Parathyroid adenoma (tissue), 2 donors: Measurements from ENCODE around the gene PRKCE.

Source experiments
- H2AFZ ChIP-seq: fragments of 300-600 bp; sonication (generic); one replicate; pipeline ENCODE4 v1.7.0; 2017; ENCODE audit warnings: antibody characterized with exemption, mild to moderate bottlenecking
- H3K27ac ChIP-seq: fragments of 300-600 bp; sonication (generic); one replicate; pipeline ENCODE4 v1.7.0; 2017
- H3K27me3 ChIP-seq: fragments of 300-600 bp; sonication (generic); one replicate; pipeline ENCODE4 v1.7.0; 2017; ENCODE audit warnings: low read length; ENCODE audit not compliant: control insufficient read depth, insufficient read depth
- H3K36me3 ChIP-seq: fragments of 300-600 bp; sonication (generic); one replicate; pipeline ENCODE4 v1.7.0; 2017; ENCODE audit warnings: low read length; ENCODE audit not compliant: control insufficient read depth, insufficient read depth
- H3K4me1 ChIP-seq: fragments of 300-600 bp; sonication (generic); one replicate; pipeline ENCODE4 v1.7.0; 2017; ENCODE audit warnings: control low read depth
- H3K4me2 ChIP-seq: fragments of 300-600 bp; sonication (generic); one replicate; pipeline ENCODE4 v1.7.0; 2017; ENCODE audit warnings: low read length
- H3K4me3 ChIP-seq: fragments of 300-600 bp; sonication (generic); one replicate; pipeline ENCODE4 v1.7.0; 2017; ENCODE audit warnings: low read depth, low read length
- H3K79me2 ChIP-seq: fragments of 300-600 bp; sonication (generic); one replicate; pipeline ENCODE4 v1.7.0; 2017; ENCODE audit warnings: control low read depth
- H3K9ac ChIP-seq: fragments of 300-600 bp; sonication (generic); one replicate; pipeline ENCODE4 v1.7.0; 2017; ENCODE audit warnings: mild to moderate bottlenecking
- H3K9me3 ChIP-seq: fragments of 300-600 bp; sonication (generic); one replicate; pipeline ENCODE4 v1.7.0; 2017; ENCODE audit warnings: low read length; ENCODE audit not compliant: control insufficient read depth
- CTCF ChIP-seq: fragments of 300-600 bp; sonication (generic); IDR thresholded peaks from one replicate; pipeline ENCODE4 v1.7.0; 2017; ENCODE audit warnings: antibody characterized with exemption, mild to moderate bottlenecking
- donor health status: primary hyperparathyroidism.

PRKCE gene

GRCh38 chr2:46026431-46026830 is 375.0 kb downstream of the PRKCE start:
- no peak for TF ChIP-seq CTCF

GRCh38 chr2:46029332-46029811 is 377.9 kb downstream of the PRKCE start:
- Histone ChIP-seq H3K4me2 (no peak overlapping the region), H3K9me3 (no peaks in the 10 kb centered on the region), H3K4me1 (no peaks in the 10 kb centered on the region), H3K27ac (peak overlapping the region; percentile 37), H2AFZ (no peak overlapping the region), H3K4me3 (no peak overlapping the region), H3K79me2 (peaks cover 9% of the 10 kb centered on the region), H3K27me3 (no peaks in the 10 kb centered on the region), H3K9ac (no peak overlapping the region), H3K36me3 (no peaks in the 10 kb centered on the region)
- no peak for TF ChIP-seq CTCF

More at GRCh38 chr2:46026431-46026830, 375.0 kb downstream of the PRKCE start:
- no peaks in the 10 kb centered on the region for H3K36me3 ChIP-seq
- H3K9me3 ChIP-seq = no peaks in the 10 kb centered on the region
- H3K27me3 ChIP-seq = no peaks in the 10 kb centered on the region
- no peak overlapping the region for H3K9ac ChIP-seq
- peaks cover 9% of the 10 kb centered on the region for H3K79me2 ChIP-seq
- H3K4me1 ChIP-seq = no peaks in the 10 kb centered on the region
- no peak overlapping the region for H3K4me3 ChIP-seq
- H3K4me2 ChIP-seq = no peak overlapping the region
- H3K27ac ChIP-seq = no peak overlapping the region
- no peak overlapping the region for H2AFZ ChIP-seq

- H3K4me3 ChIP-seq = no peak overlapping the region
- no peak overlapping the region for H2AFZ ChIP-seq
- no peaks in the 10 kb centered on the region for H3K4me1 ChIP-seq
- H3K9me3 ChIP-seq = no peaks in the 10 kb centered on the region
- peaks cover 11% of the 10 kb centered on the region for H3K79me2 ChIP-seq
- H3K27me3 ChIP-seq = no peaks in the 10 kb centered on the region
- no peaks in the 10 kb centered on the region for H3K36me3 ChIP-seq
- H3K27ac ChIP-seq = peak overlapping the region; percentile 57
- H3K4me2 ChIP-seq = no peak overlapping the region
- TF ChIP-seq CTCF = no peak
- no peak overlapping the region for H3K9ac ChIP-seq
These were observed 378.9 kb downstream of the PRKCE start for GRCh38 chr2:46030330-46030729.

- Histone ChIP-seq H3K4me3 (no peak overlapping the region), H3K9me3 (no peaks in the 10 kb centered on the region), H3K9ac (no peak overlapping the region), H3K4me2 (no peak overlapping the region), H2AFZ (no peak overlapping the region), H3K27ac (peak overlapping the region; percentile 42), H3K27me3 (no peaks in the 10 kb centered on the region), H3K79me2 (peaks cover 12% of the 10 kb centered on the region), H3K36me3 (no peaks in the 10 kb centered on the region), H3K4me1 (no peaks in the 10 kb centered on the region)
- TF ChIP-seq CTCF = no peak
These were observed 380.8 kb downstream of the PRKCE start for GRCh38 chr2:46032161-46032813.

GRCh38 chr2:46032996-46033395 is 381.5 kb downstream of the PRKCE start:
- Histone ChIP-seq H3K27ac (peak overlapping the region; percentile 42), H2AFZ (no peak overlapping the region), H3K36me3 (no peaks in the 10 kb centered on the region), H3K4me1 (no peaks in the 10 kb centered on the region), H3K4me3 (no peak overlapping the region), H3K9ac (no peak overlapping the region), H3K9me3 (no peaks in the 10 kb centered on the region), H3K79me2 (peaks cover 12% of the 10 kb centered on the region), H3K27me3 (no peaks in the 10 kb centered on the region), H3K4me2 (no peak overlapping the region)
- no peak for TF ChIP-seq CTCF
